ENCODE data around the gene TECTB.

DNA sequence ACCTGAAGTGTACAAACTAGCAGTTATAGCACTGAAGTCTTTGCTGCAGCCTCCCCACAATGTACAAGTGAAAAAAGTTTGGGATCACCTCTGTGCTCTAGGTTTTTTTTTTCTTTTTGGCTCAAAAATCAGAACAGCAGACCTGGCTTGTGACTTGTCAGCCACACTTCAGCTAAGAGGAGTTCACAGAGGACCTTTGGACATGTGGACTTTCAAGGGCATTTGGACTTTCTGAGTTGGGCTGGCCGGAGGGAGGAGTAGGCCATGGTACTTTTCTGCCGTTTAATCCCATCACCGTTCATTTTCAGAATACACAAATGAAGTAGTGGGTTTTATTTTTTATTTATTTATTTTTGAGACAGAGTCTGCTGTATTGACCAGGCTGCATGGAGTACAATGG is 68.8 kb downstream of the TECTB start:
- TF ChIP-seq POLR2AphosphoS5 (IDR thresholded peaks at IDR 0.05; ENCODE audit: borderline replicate concordance, low read depth, low read length) (no peak), EZH2 (IDR thresholded peaks at IDR 0.05) (no peak), FOXP2 (optimal IDR thresholded peaks at IDR 0.05; ENCODE audit: control extremely low read depth, extremely low read length, insufficient read depth) (no peak)
